GM13976 (cell line): ENCODE results near the gene HOXB1.
A peak's percentile ranks its signal among the peaks of the same experiment; 100 is the strongest.

Source experiments
- DNase-seq: peaks from one replicate; pipeline ENCODE4 v3.0.0; 2012; ENCODE audit warnings: low spot score
- in situ Hi-C: fragments of 300-500 bp; cut with MboI; formaldehyde crosslinking; loops from one replicate; pipeline ENCODE4 v1.12.0; 2022; ENCODE audit warnings: low sequenced_read_pairs, mixed read lengths, inconsistent platforms; ENCODE audit not compliant: unreplicated experiment
- TF ChIP-seq, protein P1 (sequence below): IDR thresholded peaks from 2 replicates; pipeline ENCODE4 v1.5.1; 2012; ENCODE audit warnings: borderline replicate concordance, mild to moderate bottlenecking; ENCODE audit not compliant: insufficient read depth; ENCODE audit errors: extremely low read depth, missing control alignments, control extremely low read depth

HOXB1 gene

DNA sequence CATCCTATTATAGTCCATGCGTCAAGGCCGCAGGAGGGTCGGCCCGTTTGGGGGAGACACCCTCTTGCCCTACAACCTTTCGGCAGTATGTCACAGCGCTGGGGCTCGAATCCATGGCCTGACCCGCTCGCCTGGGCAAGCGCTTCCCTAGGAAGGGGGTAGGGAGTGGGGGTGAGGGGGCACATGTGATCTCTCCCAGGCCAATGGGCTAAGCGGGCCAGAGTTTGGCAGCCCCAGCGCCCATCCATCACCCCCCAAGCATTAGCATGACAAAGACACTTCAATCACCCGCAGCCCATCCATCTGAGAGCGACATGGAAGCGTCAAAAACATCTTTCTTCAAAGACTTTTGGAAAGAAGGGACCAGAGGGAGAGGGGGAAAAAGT, at the start of gene HOXB1:
Gene HOXB1, minus strand, starts transcription at position 125 of the 386 bp plus-strand sequence. Its CDS starts 107 bp downstream, at position 18.
- in situ Hi-C loops: no loop called here
- no peak for DNase-seq
- TF ChIP-seq, protein P1, sequence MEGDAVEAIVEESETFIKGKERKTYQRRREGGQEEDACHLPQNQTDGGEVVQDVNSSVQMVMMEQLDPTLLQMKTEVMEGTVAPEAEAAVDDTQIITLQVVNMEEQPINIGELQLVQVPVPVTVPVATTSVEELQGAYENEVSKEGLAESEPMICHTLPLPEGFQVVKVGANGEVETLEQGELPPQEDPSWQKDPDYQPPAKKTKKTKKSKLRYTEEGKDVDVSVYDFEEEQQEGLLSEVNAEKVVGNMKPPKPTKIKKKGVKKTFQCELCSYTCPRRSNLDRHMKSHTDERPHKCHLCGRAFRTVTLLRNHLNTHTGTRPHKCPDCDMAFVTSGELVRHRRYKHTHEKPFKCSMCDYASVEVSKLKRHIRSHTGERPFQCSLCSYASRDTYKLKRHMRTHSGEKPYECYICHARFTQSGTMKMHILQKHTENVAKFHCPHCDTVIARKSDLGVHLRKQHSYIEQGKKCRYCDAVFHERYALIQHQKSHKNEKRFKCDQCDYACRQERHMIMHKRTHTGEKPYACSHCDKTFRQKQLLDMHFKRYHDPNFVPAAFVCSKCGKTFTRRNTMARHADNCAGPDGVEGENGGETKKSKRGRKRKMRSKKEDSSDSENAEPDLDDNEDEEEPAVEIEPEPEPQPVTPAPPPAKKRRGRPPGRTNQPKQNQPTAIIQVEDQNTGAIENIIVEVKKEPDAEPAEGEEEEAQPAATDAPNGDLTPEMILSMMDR: no peak

DNA sequence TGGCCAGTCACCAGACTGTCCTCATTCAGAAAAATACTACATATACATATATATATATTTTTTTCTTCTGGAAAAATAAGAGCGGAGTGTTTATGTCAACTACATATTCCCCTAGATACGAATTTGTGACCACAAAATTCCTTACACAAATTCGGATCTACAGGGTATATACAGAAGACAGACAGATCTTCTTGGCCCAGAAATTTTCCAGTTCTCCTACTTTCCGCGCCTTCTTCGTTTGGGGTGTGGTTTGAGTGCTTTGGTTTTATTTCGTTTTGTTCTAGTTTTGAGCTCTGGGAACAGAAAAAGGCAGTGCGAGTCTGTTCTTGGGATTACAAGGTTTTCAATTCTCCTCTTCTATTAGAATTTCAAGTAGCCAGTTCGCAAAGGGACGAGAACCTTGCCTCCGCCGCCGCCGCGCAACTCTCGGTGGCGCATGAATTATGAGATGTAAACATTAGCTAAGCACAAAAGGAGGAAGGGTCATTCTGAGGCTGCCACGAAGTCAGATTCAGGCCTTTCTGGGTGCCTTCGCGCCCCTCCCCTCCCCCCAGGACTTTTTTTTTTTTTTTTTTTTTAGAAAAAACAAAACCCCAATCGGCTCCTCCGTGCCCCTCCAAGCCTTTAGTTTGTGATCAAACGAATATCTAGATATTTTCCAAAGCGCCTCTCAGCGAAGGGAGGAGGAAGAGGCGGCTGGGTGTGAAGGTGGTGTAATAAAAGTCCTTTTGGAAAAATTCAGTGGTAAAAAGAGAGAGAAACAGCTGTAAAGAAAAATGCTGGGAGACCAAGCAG, 49.1 kb upstream of the HOXB1 start:
- TF ChIP-seq, protein P1: no peak
- in situ Hi-C loops: no loop called here

DNA sequence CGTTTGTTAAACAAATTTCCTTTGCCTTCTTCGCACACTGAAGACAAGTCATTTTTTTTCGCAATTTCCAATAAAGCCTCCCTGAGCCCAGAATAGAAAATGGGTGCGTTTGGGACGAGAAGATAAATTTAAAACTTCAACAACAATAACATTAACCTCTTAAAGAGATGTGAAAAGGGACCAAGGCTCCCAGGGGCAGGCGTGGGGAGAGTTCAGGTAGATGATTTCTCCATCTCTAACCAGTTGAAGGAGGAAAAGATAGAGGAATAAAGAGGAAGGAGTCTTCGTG, 48.6 kb upstream of the HOXB1 start:
- DNase-seq: no peak
- in situ Hi-C loops: no loop called here
- TF ChIP-seq, protein P1: no peak

More for the DNA sequence above, 49.1 kb upstream of the HOXB1 start:
- DNase-seq: no peak

DNA sequence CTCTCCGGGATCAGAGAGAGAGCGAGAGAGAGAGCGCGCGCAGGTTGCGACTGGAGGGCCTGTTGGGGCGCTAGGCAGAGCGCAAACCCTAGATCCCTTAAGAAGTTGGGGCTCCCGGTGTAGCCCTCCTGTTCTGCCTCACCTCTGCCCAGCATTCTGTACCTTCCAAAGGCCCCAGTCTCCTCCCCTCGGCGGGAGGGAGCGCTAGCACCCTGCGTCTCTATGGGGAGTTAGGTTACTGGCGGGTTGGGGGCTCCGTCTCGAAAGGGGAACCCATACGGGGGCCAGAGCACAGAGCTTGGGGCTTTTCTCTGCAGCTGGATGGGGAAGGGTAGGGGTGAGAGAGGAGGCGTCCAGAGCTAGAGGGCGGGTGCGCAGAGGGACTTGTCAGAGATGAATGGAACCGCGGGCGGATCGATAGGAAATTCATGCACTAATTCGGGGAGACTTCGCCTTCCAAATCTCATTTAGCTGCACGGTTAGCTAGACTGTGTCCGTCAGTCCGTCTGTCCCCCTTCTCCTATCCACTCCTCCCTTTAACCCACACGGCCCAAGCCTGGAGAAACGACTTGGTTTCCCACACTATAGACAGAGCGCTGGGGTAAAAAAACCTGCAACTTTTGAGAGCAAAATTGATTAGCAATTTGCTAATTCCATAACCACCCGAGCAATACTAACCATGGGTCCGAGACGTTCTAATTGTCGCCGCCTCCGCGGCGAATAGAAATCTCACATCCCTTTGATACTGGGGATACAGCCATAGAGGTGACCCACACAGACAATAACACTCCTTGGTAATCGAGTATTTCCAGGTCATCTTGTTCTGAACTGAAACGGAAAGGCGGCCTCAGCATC, 48.0 kb upstream of the HOXB1 start:
- no peak for DNase-seq
- in situ Hi-C loops: no loop called here
- TF ChIP-seq, protein P1: no peak

DNA sequence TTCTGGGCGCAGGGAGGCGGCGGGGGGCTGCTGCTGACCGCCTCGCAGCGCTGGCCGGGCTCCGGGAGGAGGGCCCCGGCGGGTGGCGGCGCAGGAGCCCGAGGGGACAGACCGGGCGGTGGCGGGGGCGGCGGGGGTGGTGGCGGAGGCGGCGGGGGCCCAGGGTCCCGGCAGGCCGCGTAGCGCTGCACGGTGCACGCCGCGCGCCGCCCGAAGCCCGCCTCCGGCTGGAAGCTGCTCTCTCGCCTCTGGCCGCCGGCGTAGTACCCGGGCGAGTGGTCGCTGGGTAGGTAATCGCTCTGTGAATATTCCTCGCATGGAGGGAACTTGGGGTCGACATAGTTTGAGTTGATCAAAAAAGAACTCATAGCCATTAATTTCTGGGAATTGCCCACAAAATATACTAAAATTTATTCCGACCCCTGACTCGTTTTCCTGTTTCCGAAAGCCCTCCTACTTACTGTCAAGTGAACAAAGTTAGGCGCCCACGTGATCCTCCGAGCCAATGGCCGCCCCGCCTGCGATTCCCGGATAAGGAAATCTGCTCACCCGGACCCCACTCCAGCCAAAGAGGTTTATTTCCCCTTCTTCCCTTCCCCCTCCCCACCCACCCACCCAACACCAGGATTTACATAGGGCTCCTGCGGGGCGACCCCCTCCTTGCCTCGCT, 47.3 kb upstream of the HOXB1 start, which contains the start of gene HOXB4:
Gene HOXB4, minus strand, starts transcription at position 405 of the 670 bp plus-strand sequence. Its CDS starts 31 bp downstream, at position 374.
- DNase-seq: peak; percentile 82
- in situ Hi-C loops: no loop called here
- TF ChIP-seq, protein P1: no peak

DNA sequence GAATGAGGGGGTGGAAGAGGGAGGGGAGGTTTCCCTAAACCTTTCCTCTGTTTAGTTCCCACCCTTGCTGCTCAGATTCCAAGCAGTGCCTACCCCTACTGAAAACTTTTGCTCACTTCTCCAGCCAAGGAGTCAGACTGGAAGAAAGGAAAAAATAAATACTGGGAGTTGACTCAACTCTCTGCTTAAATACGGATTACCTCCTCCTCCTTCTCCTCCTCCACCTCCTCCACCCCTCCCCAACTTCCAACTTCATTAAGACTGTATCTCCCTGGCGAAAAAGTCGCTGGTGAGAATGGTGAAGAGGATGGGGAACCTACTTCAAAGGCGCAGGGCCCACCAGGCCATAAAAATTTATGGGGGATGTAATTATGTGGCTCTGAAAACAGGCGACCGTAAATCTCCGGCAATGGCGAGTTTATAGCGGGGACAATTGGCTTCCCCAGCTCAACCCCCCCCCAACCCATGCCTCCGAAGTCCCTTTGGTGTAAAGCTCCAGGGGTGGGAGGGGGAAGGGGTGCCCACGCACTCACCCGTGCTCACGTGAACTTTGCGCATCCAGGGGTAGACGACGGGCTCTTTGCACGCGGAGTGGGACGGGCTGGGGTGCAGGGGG, 46.6 kb upstream of the HOXB1 start:
- in situ Hi-C loops: no loop called here
- TF ChIP-seq, protein P1: no peak

More for the DNA sequence above, 46.6 kb upstream of the HOXB1 start:
- peak; percentile 54 for DNase-seq
